Smooth muscle cell (in vitro differentiated cells): Measurements from ENCODE around the gene C12orf56. TPM values are rescaled to one million over a fixed set of nuclear protein-coding genes. Genes with fewer than 3 reads are reported as not detected.

ENCODE experiments used
- DNase-seq: peaks from one replicate; lab custom pipeline; 2025; ENCODE audit not compliant: unreplicated experiment; lab: John Stamatoyannopoulos, UW
- H2AFZ ChIP-seq: fragments of 200-600 bp; sonication (generic); 2 replicates; pipeline ENCODE4 v1.6.0; 2016; ENCODE audit warnings: antibody characterized with exemption, low read depth, mild to moderate bottlenecking
- H3F3A ChIP-seq: fragments of 200-600 bp; sonication (generic); 2 replicates; pipeline ENCODE4 v1.6.0; 2017; ENCODE audit warnings: antibody characterized with exemption, low read depth
- H3K27ac ChIP-seq: fragments of 200-600 bp; sonication (generic); 2 replicates; pipeline ENCODE4 v1.5.1; 2016; ENCODE audit warnings: low read depth, mild to moderate bottlenecking
- H3K27me3 ChIP-seq: fragments of 200-600 bp; sonication (generic); 2 replicates; pipeline ENCODE4 v1.6.1; 2016; ENCODE audit warnings: low read depth, mild to moderate bottlenecking
- H3K36me3 ChIP-seq: fragments of 200-600 bp; sonication (generic); 2 replicates; pipeline ENCODE4 v1.5.1; 2016; ENCODE audit warnings: low read depth
- H3K4me1 ChIP-seq: fragments of 200-600 bp; sonication (generic); 2 replicates; pipeline ENCODE4 v1.5.1; 2016; ENCODE audit warnings: low read depth
- H3K4me2 ChIP-seq: fragments of 200-600 bp; sonication (generic); 2 replicates; pipeline ENCODE4 v1.6.0; 2016; ENCODE audit warnings: mild to moderate bottlenecking
- H3K4me3 ChIP-seq: fragments of 200-600 bp; sonication (generic); 2 replicates; pipeline ENCODE4 v1.5.1; 2016; ENCODE audit warnings: mild to moderate bottlenecking
- H3K79me2 ChIP-seq: fragments of 200-600 bp; sonication (generic); 2 replicates; pipeline ENCODE4 v1.6.0; 2016; ENCODE audit warnings: low read depth, mild to moderate bottlenecking
- H3K9ac ChIP-seq: fragments of 200-600 bp; sonication (generic); 2 replicates; pipeline ENCODE4 v1.6.0; 2016; ENCODE audit warnings: low read depth
- H3K9me3 ChIP-seq: fragments of 200-600 bp; sonication (generic); replicated peaks from 2 replicates; pipeline ENCODE4 v1.5.1; 2016; ENCODE audit warnings: low read depth
- H4K20me1 ChIP-seq: fragments of 200-600 bp; sonication (generic); 2 replicates; pipeline ENCODE4 v1.6.0; 2016; ENCODE audit warnings: low read depth
- CTCF ChIP-seq: fragments of 200-600 bp; sonication (generic); IDR thresholded peaks from 2 replicates; pipeline ENCODE4 v1.5.1; 2017; ENCODE audit warnings: borderline replicate concordance, mild to moderate bottlenecking, antibody characterized with exemption; ENCODE audit not compliant: insufficient read depth, poor library complexity, severe bottlenecking
- WGBS: methylation state at CpG from one replicate; pipeline ENCODE4 v1.1.7; 2016; ENCODE audit warnings: low lambda C conversion rate; 5-methylcytosine and 5-hydroxymethylcytosine counted together
- polyA plus RNA-seq: library from polyadenylated mRNA; unstranded; fragments of >200 nt; fragmentation: Nextera tagmentation; extraction: Ambion mirVana; gene quantifications from 2 replicates; pipeline ENCODE4 v1.2.1, GENCODE V29; 2016
- total RNA-seq: library from RNA; depleted of rRNA; stranded (reverse); fragments of >200 nt; gene quantifications from 2 replicates; pipeline ENCODE4 v1.2.3, GENCODE V29; 2014

C12orf56 gene
- total and polyA plus RNA-seq, 2 experiments from 2014 or later = 0.67 to 1.1 TPM

- H3K9ac ChIP-seq = no peak overlapping the region
- H3K27me3 ChIP-seq = no peaks in the 10 kb centered on the region
- H3K27ac ChIP-seq = no peak overlapping the region
- no peak overlapping the region for H3K4me2 ChIP-seq
- TF ChIP-seq CTCF = no peak
- H3F3A ChIP-seq = no peaks in the 10 kb centered on the region
- H3K4me1 ChIP-seq = no peaks in the 10 kb centered on the region
- H3K36me3 ChIP-seq = no peaks in the 10 kb centered on the region
- no peaks in the 10 kb centered on the region for H3K79me2 ChIP-seq
- no peak for DNase-seq
- H4K20me1 ChIP-seq = no peaks in the 10 kb centered on the region
- no peak overlapping the region for H3K4me3 ChIP-seq
- no peaks in the 10 kb centered on the region for H3K9me3 ChIP-seq
- 39% methylated on average over 3 of the region's 3 CpGs for WGBS
- no peak overlapping the region for H2AFZ ChIP-seq
Measured at GRCh38 chr12:64258576-64258975, 132.0 kb downstream of the C12orf56 start.

- peak; percentile 73 for TF ChIP-seq CTCF
- 70% methylated on average over 4 of the region's 4 CpGs for WGBS
- no peaks in the 10 kb centered on the region for H4K20me1 ChIP-seq
- no peak overlapping the region for H3K4me3 ChIP-seq
- no peaks in the 10 kb centered on the region for H3K79me2 ChIP-seq
- no peak overlapping the region for H2AFZ ChIP-seq
- H3K9ac ChIP-seq = no peak overlapping the region
- H3K9me3 ChIP-seq = no peaks in the 10 kb centered on the region
- no peaks in the 10 kb centered on the region for H3K4me1 ChIP-seq
- DNase-seq = no peak
- H3K27me3 ChIP-seq = no peaks in the 10 kb centered on the region
- H3K27ac ChIP-seq = no peak overlapping the region
- no peaks in the 10 kb centered on the region for H3F3A ChIP-seq
- no peaks in the 10 kb centered on the region for H3K36me3 ChIP-seq
- H3K4me2 ChIP-seq = no peak overlapping the region
Measured at GRCh38 chr12:64256166-64256800, 134.3 kb downstream of the C12orf56 start.

GRCh38 chr12:64255249-64255648, 135.3 kb downstream of the C12orf56 start:
- no peak overlapping the region for H3K9ac ChIP-seq
- H3K4me1 ChIP-seq = no peaks in the 10 kb centered on the region
- H3K4me3 ChIP-seq = no peak overlapping the region
- no peak overlapping the region for H2AFZ ChIP-seq
- H3K27me3 ChIP-seq = no peaks in the 10 kb centered on the region
- H3K79me2 ChIP-seq = no peaks in the 10 kb centered on the region
- no peak for TF ChIP-seq CTCF
- no peaks in the 10 kb centered on the region for H4K20me1 ChIP-seq
- H3K36me3 ChIP-seq = no peaks in the 10 kb centered on the region
- DNase-seq = no peak
- WGBS = 80% methylated on average over 4 of the region's 4 CpGs
- H3K4me2 ChIP-seq = no peak overlapping the region
- no peaks in the 10 kb centered on the region for H3F3A ChIP-seq
- H3K27ac ChIP-seq = no peak overlapping the region
- H3K9me3 ChIP-seq = no peaks in the 10 kb centered on the region

- Histone ChIP-seq H3K79me2 (no peaks in the 10 kb centered on the region), H3K27me3 (no peaks in the 10 kb centered on the region), H3K9me3 (no peaks in the 10 kb centered on the region), H4K20me1 (no peaks in the 10 kb centered on the region), H3K27ac (no peak overlapping the region), H3K36me3 (no peaks in the 10 kb centered on the region), H3K9ac (no peak overlapping the region), H3K4me3 (no peak overlapping the region), H3K4me1 (no peaks in the 10 kb centered on the region), H3F3A (no peaks in the 10 kb centered on the region), H2AFZ (no peak overlapping the region), H3K4me2 (no peak overlapping the region)
- no peak for DNase-seq
- no peak for TF ChIP-seq CTCF
- WGBS = 42% methylated on average over 1 of the region's 1 CpG
Measured at GRCh38 chr12:64253356-64253755, 137.2 kb downstream of the C12orf56 start.
